Measurements from ENCODE around the gene GIPC2.

The GIPC2 gene

GRCh38 chr1:78153092-78153736 is 107.4 kb downstream of the GIPC2 start:
- no peak for DNase-seq

DNA sequence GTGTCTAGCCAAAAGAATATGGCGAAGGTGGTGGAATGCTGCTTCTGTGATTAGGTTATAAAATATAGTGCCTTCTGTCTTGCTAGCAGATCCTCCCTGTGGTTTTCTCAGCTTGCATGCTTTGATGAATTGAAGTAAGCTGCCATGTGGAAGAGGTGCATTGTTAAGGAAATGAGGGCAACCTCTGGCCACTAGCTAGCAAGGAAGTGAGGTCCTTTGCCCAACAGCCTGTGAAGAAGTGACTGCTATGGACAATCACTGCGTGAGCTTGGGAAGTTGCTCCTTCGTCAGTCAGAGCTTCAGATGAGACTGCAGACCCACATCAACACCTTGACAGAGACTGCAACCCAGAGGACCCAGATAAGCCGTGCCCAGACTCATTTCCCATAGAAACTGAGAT is 109.4 kb downstream of the GIPC2 start:
- no peak for DNase-seq

DNA sequence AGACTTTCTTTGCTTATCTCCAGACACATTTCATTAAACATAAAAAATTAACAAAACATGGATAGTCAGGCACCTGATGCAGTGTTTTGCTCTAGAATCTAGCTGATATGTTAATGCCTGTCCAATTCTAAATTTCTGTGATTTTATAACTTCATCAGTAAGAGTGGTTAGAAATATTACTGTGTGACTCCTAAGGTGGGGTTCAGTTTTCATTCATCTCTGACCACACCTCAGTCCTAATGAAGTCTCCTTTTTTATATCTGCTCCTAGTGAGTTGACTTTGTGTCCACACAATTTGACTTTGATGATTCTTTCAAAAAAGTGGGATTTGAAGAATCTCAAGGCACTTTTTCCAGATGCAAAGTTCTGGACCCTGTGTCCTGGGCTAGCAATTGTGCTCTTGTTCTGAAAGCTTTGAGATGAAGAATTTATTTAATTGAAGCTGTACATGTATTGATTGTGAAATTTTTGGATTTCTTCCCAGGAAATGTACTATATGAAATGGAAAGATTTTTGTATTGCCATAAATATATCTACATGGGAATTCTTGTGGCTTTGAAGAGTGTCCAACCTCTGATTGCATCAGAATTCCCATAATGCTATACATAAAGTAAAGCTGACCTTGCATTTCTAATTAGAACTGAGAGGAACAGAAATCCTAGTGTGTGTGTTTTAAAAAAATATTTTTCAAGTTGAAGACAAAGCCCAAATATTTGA is 111.2 kb downstream of the GIPC2 start:
- no peak for DNase-seq

DNA sequence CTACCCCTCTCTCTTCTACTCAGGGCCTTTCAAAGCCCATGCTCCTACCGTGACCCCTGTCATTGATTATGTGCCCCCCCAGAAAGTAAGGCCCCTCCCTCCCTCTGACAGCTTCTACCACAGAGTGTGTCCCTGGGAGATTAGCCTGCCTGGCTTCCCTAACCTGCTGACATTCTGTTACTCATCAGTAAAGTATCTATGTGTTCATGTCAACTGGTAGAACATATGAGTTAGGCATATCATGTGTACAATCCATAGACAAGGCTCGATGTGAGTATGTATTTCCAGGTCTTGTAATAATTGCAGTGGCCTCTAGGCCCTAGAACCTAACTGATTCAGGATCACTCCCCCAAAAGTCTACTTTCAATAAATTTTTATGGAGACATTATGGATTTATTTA is 120.0 kb downstream of the GIPC2 start:
- no peak for DNase-seq

DNA sequence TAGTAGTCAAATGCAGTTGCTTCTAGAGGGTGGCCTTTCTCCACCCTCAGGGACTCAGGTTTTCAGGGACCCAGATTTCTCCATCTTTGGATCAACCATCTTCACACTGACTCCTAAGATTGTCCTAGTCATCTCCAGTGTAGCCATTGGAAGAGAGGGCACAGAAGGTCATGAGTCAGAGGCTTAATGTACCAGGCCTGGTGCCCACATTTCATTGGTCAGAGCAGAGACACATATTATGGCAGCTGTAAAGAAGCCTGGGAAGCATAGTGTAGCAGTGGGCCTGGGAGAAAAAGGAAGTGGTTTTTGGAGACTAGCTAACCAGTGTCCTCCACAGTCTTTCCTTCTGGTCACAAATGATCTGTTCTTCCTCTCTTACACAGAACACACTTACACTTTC is 122.5 kb downstream of the GIPC2 start:
- no peak for DNase-seq

DNA sequence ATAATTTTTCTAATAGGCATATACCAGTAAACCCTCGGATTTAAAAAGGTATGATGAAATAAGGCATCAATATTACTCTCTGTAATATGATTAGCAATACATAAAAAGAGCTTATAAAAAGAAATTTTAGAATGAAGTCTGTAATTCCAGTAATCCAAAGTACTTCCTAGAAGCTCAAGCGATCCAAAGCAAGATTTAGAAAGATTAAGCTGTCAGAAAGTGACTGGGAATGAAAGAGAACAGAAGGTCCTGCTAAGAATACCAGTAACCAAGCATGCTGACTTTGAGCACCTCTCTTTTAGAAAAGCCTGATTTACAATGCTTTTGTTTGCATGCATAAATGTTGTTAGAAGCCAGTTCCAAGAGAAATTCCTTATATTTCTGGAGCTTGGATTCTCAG is 125.1 kb downstream of the GIPC2 start:
- no peak for DNase-seq

DNA sequence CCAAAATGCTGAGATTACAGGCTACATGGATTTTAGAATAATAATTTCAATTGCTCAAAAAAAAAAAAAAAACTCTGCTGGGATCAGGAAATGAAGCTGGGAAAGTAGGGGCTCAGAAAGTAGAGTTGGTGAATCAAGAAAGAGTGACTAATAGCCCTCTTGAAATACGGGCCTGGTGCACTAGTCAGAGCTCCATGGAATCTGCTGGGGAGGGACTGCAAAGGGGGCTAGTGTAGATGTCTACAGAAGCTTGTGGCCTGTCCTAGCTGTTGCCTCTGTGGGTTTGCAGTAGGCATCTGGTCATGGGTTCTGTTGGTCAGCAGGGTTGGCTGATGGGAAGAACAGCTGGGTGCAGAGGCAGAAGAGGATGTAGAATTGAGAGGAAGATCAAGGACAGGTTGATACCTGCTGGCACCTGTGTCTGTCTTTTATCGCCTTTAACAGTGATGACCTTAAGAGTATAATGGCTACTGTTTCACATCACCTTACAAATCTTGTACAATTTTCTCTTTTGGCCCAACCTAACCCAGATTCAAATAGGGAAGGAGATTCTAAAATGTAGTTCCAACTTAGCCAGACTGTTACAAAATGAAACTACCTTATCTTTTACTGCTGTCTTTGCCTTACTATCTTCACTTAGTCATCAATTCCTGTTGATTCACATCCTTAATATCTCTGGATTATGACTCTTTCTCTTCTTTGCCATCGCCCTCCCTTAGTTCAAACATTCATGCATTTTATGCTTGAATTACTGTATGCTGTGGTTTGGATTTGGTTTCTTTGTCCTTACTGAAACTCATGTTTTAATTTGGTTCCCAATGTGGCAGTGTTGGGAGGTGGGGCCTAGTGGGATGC is 126.2 kb downstream of the GIPC2 start:
- no peak for DNase-seq

- DNase-seq = no peak
Observed at GRCh38 chr1:78176448-78176847, 130.7 kb downstream of the GIPC2 start.

GRCh38 chr1:78177708-78178270 is 132.0 kb downstream of the GIPC2 start:
- no peak for DNase-seq

GRCh38 chr1:78178816-78179215 is 133.1 kb downstream of the GIPC2 start:
- no peak for DNase-seq

DNA sequence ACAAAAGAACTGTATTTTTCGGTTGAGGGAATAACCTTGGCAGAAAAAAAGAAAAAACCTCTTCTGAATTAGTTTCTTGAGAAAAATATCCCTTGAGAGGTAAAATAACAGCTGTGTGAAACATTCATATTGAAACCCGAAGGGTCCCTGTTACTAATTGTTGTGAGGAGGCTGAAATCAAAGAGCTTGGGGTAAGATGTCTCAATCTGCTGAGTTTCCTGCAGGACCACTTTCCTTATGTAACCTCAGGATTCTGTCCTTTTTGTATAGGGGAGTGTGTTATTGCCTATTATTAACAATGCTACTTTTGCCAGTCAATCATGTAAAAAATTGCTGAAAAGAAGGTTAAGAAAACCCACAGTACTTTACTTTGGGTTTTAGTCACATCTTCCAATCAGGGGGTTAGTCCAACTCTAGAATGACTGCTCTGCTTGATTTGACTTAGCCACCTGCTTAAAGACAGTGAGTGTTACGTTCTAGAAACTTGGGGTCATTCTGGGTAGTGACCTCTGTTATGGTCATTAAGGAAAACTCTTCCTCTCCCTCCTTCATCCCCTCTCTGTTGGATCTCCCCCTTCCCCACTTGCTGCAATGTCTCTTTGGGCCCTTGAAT is 138.8 kb downstream of the GIPC2 start:
- DNase-seq = no peak
